Measurements from ENCODE around the gene HEPACAM.
A peak's percentile ranks its signal among the peaks of the same experiment; 100 is the strongest.

The HEPACAM gene

GRCh38 chr11:124882339-124883071 lies 53.3 kb downstream of the HEPACAM start:
- no peak for DNase-seq

- no peak for DNase-seq
These were observed 54.9 kb downstream of the HEPACAM start for GRCh38 chr11:124880958-124881357.

- DNase-seq, result no peak
These were observed 55.6 kb downstream of the HEPACAM start for GRCh38 chr11:124880290-124880611.

GRCh38 chr11:124879493-124880289 lies 56.2 kb downstream of the HEPACAM start:
- no peak for DNase-seq

GRCh38 chr11:124878759-124879492 lies 56.9 kb downstream of the HEPACAM start:
- DNase-seq, result no peak

GRCh38 chr11:124877910-124878758 lies 57.7 kb downstream of the HEPACAM start:
- no peak for DNase-seq

- no peak for DNase-seq
These were observed 58.3 kb downstream of the HEPACAM start for GRCh38 chr11:124877631-124877909.

GRCh38 chr11:124876818-124877630 lies 58.8 kb downstream of the HEPACAM start:
- no peak for DNase-seq

- peak; percentile 90 for DNase-seq
These were observed 59.7 kb downstream of the HEPACAM start for GRCh38 chr11:124875943-124876817.

- DNase-seq, result no peak
These were observed 60.4 kb downstream of the HEPACAM start for GRCh38 chr11:124875401-124875800.

- DNase-seq, result no peak
These were observed 61.1 kb downstream of the HEPACAM start for GRCh38 chr11:124874571-124875255.

- DNase-seq, result no peak
These were observed 61.9 kb downstream of the HEPACAM start for GRCh38 chr11:124873951-124874350.

- DNase-seq, result no peak
These were observed 63.1 kb downstream of the HEPACAM start for GRCh38 chr11:124872741-124873140.

- no peak for DNase-seq
These were observed 63.6 kb downstream of the HEPACAM start for GRCh38 chr11:124872280-124872679.

- DNase-seq, result no peak
These were observed 65.4 kb downstream of the HEPACAM start for GRCh38 chr11:124870430-124870829.

- no peak for DNase-seq
These were observed 65.9 kb downstream of the HEPACAM start for GRCh38 chr11:124869856-124870387.

- no peak for DNase-seq
These were observed 66.5 kb downstream of the HEPACAM start for GRCh38 chr11:124869331-124869730.

Measured in NCI-H1092 (cell line).